HCT116 (cell line): ENCODE measurements around the gene RASL11B.

ENCODE experiments used
- ATF3 ChIP-seq: IDR thresholded peaks from 2 replicates; pipeline ENCODE4 v1.6.1; 2012
- CTCF ChIP-seq, 3 experiments: fragments of 200-600 bp in 1 of 3; sonication (generic) in 1 of 3; IDR thresholded peaks in 2 of 3; conservative IDR thresholded peaks in 1 of 3; 2 replicates each; pipeline ENCODE4 v1.5.1; 2012 to 2017; ENCODE audit warnings: low read depth in 2 of 3, low read length in 2 of 3, antibody characterized with exemption in 1 of 3, borderline replicate concordance in 1 of 3, control low read depth in 1 of 3, mild to moderate bottlenecking in 1 of 3, mixed read lengths in 1 of 3, mixed run types in 1 of 3, moderate library complexity in 1 of 3; ENCODE audit not compliant: insufficient read depth in 1 of 3
- EZH2 ChIP-seq: fragments of 200-600 bp; sonication (generic); IDR thresholded peaks from 2 replicates; pipeline ENCODE4 v1.6.1; 2017; ENCODE audit warnings: antibody characterized with exemption, mixed run types
- EZH2phosphoT487 ChIP-seq: fragments of 200-600 bp; IDR thresholded peaks from 2 replicates; pipeline ENCODE4 v1.6.1; 2018; ENCODE audit warnings: antibody characterized with exemption, borderline replicate concordance
- FOSL1 ChIP-seq: IDR thresholded peaks from 2 replicates; pipeline ENCODE4 v1.6.1; 2012; ENCODE audit warnings: low read depth
- JUND ChIP-seq: IDR thresholded peaks from 2 replicates; pipeline ENCODE4 v1.6.1; 2012
- MAX ChIP-seq: IDR thresholded peaks from 2 replicates; pipeline ENCODE4 v1.6.1; 2012
- POLR2A ChIP-seq: IDR thresholded peaks from 2 replicates; pipeline ENCODE4 v1.7.0; 2011; ENCODE audit warnings: borderline replicate concordance; ENCODE audit not compliant: insufficient read depth, insufficient read length; ENCODE audit errors: extremely low read depth
- POLR2AphosphoS5 ChIP-seq: IDR thresholded peaks from 2 replicates; pipeline ENCODE4 v1.6.1; 2011; ENCODE audit warnings: mild to moderate bottlenecking, low read depth, low read length, moderate library complexity
- RAD21 ChIP-seq: IDR thresholded peaks from 2 replicates; pipeline ENCODE4 v1.6.1; 2012; ENCODE audit warnings: low read depth, mild to moderate bottlenecking
- REST ChIP-seq: IDR thresholded peaks from 2 replicates; pipeline ENCODE4 v1.6.1; 2012; ENCODE audit warnings: low read depth
- SP1 ChIP-seq: IDR thresholded peaks from 2 replicates; pipeline ENCODE4 v1.6.1; 2012; ENCODE audit warnings: low read depth
- TCF7L2 ChIP-seq: IDR thresholded peaks from 2 replicates; pipeline ENCODE4 v1.7.0; 2011; ENCODE audit warnings: borderline replicate concordance, inconsistent platforms; ENCODE audit not compliant: insufficient read depth, insufficient read length; ENCODE audit errors: extremely low read depth
- YY1 ChIP-seq: IDR thresholded peaks from 2 replicates; pipeline ENCODE4 v1.6.1; 2011; ENCODE audit warnings: low read length, low read depth, moderate library complexity, mild to moderate bottlenecking; ENCODE audit not compliant: insufficient replicate concordance; ENCODE audit errors: extremely low read depth

GRCh38 chr4:52844596-52844995 lies 17.5 kb upstream of the RASL11B start:
- TF ChIP-seq CTCF (IDR thresholded peaks at IDR 0.05 in 2 of 3, conservative IDR thresholded peaks at IDR 0.05 in 1 of 3; ENCODE audit: borderline replicate concordance in 1 of 3, insufficient read depth in 1 of 3, low read depth in 2 of 3, low read length in 2 of 3) (no peak), SP1 (no peak), ATF3 (no peak), REST (no peak), MAX (no peak), EZH2phosphoT487 (no peak), POLR2AphosphoS5 (no peak), YY1 (no peak), EZH2 (no peak), JUND (no peak), POLR2A (no peak), RAD21 (no peak), FOSL1 (no peak), TCF7L2 (no peak)
